Pancreas (tissue), 10 donors: Measurements from ENCODE around the gene MAP3K21. TPM values are rescaled to one million over a fixed set of nuclear protein-coding genes. Genes with fewer than 3 reads are reported as not detected.

ENCODE experiments used
- ATAC-seq, 4 donors: fragments of 200-7000 bp; cut with Tn5 transposase; one replicate each; pipeline versions ENCODE4 v1.8.0 to v1.9.1; 2020; ENCODE audit warnings: mild to moderate bottlenecking in 4 of 4, moderate library complexity in 4 of 4
- DNase-seq, 6 donors: peaks; one replicate each; pipeline ENCODE4 v3.0.0-alpha.2; 2020
- FAIRE-seq: peaks from 2 replicates; lab custom pipeline; 2012; peaks lifted over from hg19 to GRCh38; lab: Jason Lieb, UNC
- H3K27ac ChIP-seq, 4 donors: fragments of 200-600 bp; sonication (generic); 1 replicate in 3 of 4; 2 replicates in 1 of 4; pipeline versions ENCODE4 v1.5.0 to v1.8.0; 2020
- H3K27me3 ChIP-seq, 4 donors: fragments of 200-600 bp; one replicate each; pipeline ENCODE4 v1.8.0; 2021
- H3K36me3 ChIP-seq, 3 donors: fragments of 200-600 bp; sonication (generic) in 1 of 3; one replicate each; pipeline versions ENCODE4 v1.5.0 to v1.8.0; 2020 to 2021
- H3K4me1 ChIP-seq, 3 donors: fragments of 200-600 bp; one replicate each; pipeline ENCODE4 v1.8.0; 2021
- H3K4me3 ChIP-seq, 4 donors: fragments of 200-600 bp; sonication (generic) in 2 of 4; one replicate each; pipeline versions ENCODE4 v1.5.0 to v1.8.0; 2020 to 2021
- H3K9me3 ChIP-seq, 4 donors: fragments of 200-600 bp; one replicate each; pipeline ENCODE4 v1.8.0; 2021
- CTCF ChIP-seq, 4 donors: fragments of 200-600 bp; sonication (generic) in 3 of 4; IDR thresholded peaks; one replicate each; pipeline versions ENCODE4 v1.5.0 to v1.8.0; 2021; ENCODE audit warnings: antibody characterized with exemption in 4 of 4
- WGBS, 2 donors: extraction: QIAGEN DNeasy Blood & Tissue Kit; methylation state at CpG; one replicate each; pipeline ENCODE4 v1.1.7; 2013; 5-methylcytosine and 5-hydroxymethylcytosine counted together
- intact Hi-C, 3 donors: fragments of 100-400 bp; cut with DNase I; formaldehyde crosslinking; loops; one replicate each; pipeline versions ENCODE4 v1.11.1 to v1.14.2; 2022
- polyA plus RNA-seq, 2 donors: library from polyadenylated mRNA; stranded (reverse); fragments of 200-250 nt; gene quantifications; one replicate each; pipeline ENCODE4 v1.2.3, GENCODE V29; 2013
- total RNA-seq, 6 donors: library from RNA; stranded (reverse); fragmentation: NEBNext Ultra II Directional in 4 of 6; extraction: Animal tissue kit (Norgen Biotek cat#: 25700) in 4 of 6; gene quantifications; one replicate each; pipeline versions ENCODE4 v1.2.1 to v1.2.4, GENCODE V29; 2021 to 2023
- donor health status: healthy with polysubstance abuse.
- donor health status: DM: no; HTN: no; CAD: no; lungs with moderate emphysema.
- donor health status: DM: no; HTN: no; CAD: no.
- donor health status: control.
- donor health status: control.
- donor health status: Bipolar disorder and iron deficiency.
- donor health status: DM: yes; HTN: yes; CAD: no.
- donor health status: DM: no; HTN: no; CAD: no.
- donor health status: DM: no; HTN: no; CAD: no.
- donor health status: DM: yes; HTN: yes; CAD: no.

Gene MAP3K21
- total and polyA plus RNA-seq, 8 donors: 9.7 to 22.0 (median 15.3) TPM

GRCh38 chr1:233337505-233337904, 10.0 kb downstream of the MAP3K21 start:
- 19 to 20% methylated on average over 3 of the region's 3 CpGs for WGBS, 2 donors
- Histone ChIP-seq H3K36me3 (no peaks in the 10 kb centered on the region), H3K4me1 (peaks cover 39 to 66% (median 66%) of the 10 kb centered on the region in 3 donors), H3K9me3 (no peaks in the 10 kb centered on the region), H3K27me3 (no peaks in the 10 kb centered on the region), H3K4me3 (no peak overlapping the region), H3K27ac (peak overlapping the region in 2 of 4 donors; percentile 13 to 25)
- intact Hi-C loops: no loop called here
- FAIRE-seq (no peak), DNase-seq (peak in 3 of 6 donors; percentile 42 to 68 (median 50)), ATAC-seq (peak; percentile 70 to 92 (median 86))
- no peak for TF ChIP-seq CTCF (IDR thresholded peaks at IDR 0.05)

GRCh38 chr1:233338102-233338501, 10.6 kb downstream of the MAP3K21 start:
- DNase-seq (no peak), ATAC-seq (no peak), FAIRE-seq (no peak)
- intact Hi-C loops: no loop called here
- 63 to 73% methylated on average over 2 of the region's 2 CpGs for WGBS, 2 donors
- H3K9me3 ChIP-seq: no peaks in the 10 kb centered on the region
- H3K4me1 ChIP-seq: peaks cover 45 to 72% (median 67%) of the 10 kb centered on the region in 3 donors
- no peaks in the 10 kb centered on the region for H3K36me3 ChIP-seq
- no peak for TF ChIP-seq CTCF (IDR thresholded peaks at IDR 0.05)
- peak overlapping the region in 2 of 4 donors; percentile 13 to 25 for H3K27ac ChIP-seq
- H3K27me3 ChIP-seq: no peaks in the 10 kb centered on the region
- H3K4me3 ChIP-seq: no peak overlapping the region

GRCh38 chr1:233340031-233340555, 12.6 kb downstream of the MAP3K21 start:
- intact Hi-C loops: no loop called here
- WGBS, 2 donors: 62 to 72% methylated on average over 3 of the region's 3 CpGs
- Histone ChIP-seq H3K9me3 (no peaks in the 10 kb centered on the region), H3K4me1 (peaks cover 53 to 71% (median 65%) of the 10 kb centered on the region in 3 donors), H3K36me3 (no peaks in the 10 kb centered on the region), H3K27ac (peak overlapping the region; percentile 25 to 65 (median 55)), H3K4me3 (no peak overlapping the region), H3K27me3 (no peaks in the 10 kb centered on the region)
- no peak for FAIRE-seq
- no peak for DNase-seq
- TF ChIP-seq CTCF (IDR thresholded peaks at IDR 0.05): no peak
- no peak for ATAC-seq

GRCh38 chr1:233340966-233341516, 13.5 kb downstream of the MAP3K21 start:
- Histone ChIP-seq H3K36me3 (no peaks in the 10 kb centered on the region), H3K4me3 (no peak overlapping the region), H3K27me3 (no peaks in the 10 kb centered on the region), H3K9me3 (no peaks in the 10 kb centered on the region), H3K4me1 (peaks cover 53 to 64% (median 60%) of the 10 kb centered on the region in 3 donors), H3K27ac (peak overlapping the region; percentile 25 to 65 (median 55))
- WGBS, 2 donors: 24 to 32% methylated on average over 4 of the region's 4 CpGs
- intact Hi-C loops: no loop called here
- DNase-seq (peak in 3 of 6 donors; percentile 49 to 67 (median 60)), ATAC-seq (peak; percentile 9 to 58 (median 40)), FAIRE-seq (no peak)
- no peak for TF ChIP-seq CTCF (IDR thresholded peaks at IDR 0.05)

- Histone ChIP-seq H3K4me3 (no peak overlapping the region), H3K36me3 (no peaks in the 10 kb centered on the region), H3K4me1 (peaks cover 46 to 59% (median 51%) of the 10 kb centered on the region in 3 donors), H3K27ac (peak overlapping the region; percentile 25 to 65 (median 55)), H3K27me3 (no peaks in the 10 kb centered on the region), H3K9me3 (no peaks in the 10 kb centered on the region)
- ATAC-seq: no peak
- intact Hi-C loops: no loop called here
- FAIRE-seq: no peak
- TF ChIP-seq CTCF (IDR thresholded peaks at IDR 0.05): no peak
- no peak for DNase-seq
Measured at GRCh38 chr1:233342086-233342485, 14.6 kb downstream of the MAP3K21 start.
